ENCODE results near the gene SLC16A13.
A peak's percentile ranks its signal among the peaks of the same experiment; 100 is the strongest.
"Not testable (repeated sequence)": the region's sequence is repeated elsewhere in the genome, so short reads cannot be mapped to it uniquely, and the experiment has no call there.

SLC16A13 gene, protein sequence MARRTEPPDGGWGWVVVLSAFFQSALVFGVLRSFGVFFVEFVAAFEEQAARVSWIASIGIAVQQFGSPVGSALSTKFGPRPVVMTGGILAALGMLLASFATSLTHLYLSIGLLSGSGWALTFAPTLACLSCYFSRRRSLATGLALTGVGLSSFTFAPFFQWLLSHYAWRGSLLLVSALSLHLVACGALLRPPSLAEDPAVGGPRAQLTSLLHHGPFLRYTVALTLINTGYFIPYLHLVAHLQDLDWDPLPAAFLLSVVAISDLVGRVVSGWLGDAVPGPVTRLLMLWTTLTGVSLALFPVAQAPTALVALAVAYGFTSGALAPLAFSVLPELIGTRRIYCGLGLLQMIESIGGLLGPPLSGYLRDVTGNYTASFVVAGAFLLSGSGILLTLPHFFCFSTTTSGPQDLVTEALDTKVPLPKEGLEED

DNA sequence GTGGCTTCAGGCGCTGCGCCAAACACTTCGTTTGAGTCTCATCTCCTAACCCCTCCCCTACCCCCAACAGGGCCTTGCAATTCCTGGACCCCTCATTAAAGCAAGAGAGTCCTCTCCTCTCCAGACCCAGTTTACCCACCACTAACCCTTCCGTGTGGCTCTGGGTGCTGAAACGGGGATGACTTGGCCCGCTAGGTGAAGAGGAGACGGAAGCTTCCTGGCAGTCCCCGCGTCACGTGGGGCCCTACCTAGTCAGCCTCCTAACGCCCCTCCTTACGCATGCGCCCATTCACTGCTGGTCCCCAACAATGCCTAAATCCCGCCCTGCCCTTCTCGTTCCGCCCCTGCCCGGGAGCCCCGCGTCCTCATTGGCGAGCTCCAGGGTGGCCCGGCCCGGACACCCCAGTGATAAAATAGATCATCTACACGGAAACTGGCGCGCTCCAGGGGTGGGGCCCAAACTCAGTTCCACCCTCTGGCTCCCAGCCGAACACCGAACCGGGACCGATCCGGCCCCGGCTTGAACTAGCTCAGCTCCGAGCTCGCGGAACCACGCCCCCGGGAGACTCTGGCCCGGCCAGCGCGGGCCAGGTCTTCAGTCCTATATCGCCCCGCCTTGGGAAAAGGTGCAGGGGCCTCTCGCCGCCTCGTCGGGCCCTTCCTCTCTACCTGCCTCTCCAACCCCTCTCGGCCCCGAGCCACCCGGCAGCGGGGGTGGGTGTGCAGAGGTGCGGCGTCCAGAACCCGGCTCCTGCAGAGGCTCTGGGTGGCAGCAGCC is at the start of gene SLC16A13:
SLC16A13 (plus strand) TSS at position 425 of the 778 bp plus-strand sequence. CDS start 368 bp downstream, outside the sequence.
- H3K4me3 ChIP-seq (replicated peaks; ENCODE audit: low read depth, low read length), result peak within 1 kb of the TSS; percentile 79
- peak; percentile 96 for DNase-seq (ENCODE audit: low read depth)
- TF ChIP-seq, protein P1, sequence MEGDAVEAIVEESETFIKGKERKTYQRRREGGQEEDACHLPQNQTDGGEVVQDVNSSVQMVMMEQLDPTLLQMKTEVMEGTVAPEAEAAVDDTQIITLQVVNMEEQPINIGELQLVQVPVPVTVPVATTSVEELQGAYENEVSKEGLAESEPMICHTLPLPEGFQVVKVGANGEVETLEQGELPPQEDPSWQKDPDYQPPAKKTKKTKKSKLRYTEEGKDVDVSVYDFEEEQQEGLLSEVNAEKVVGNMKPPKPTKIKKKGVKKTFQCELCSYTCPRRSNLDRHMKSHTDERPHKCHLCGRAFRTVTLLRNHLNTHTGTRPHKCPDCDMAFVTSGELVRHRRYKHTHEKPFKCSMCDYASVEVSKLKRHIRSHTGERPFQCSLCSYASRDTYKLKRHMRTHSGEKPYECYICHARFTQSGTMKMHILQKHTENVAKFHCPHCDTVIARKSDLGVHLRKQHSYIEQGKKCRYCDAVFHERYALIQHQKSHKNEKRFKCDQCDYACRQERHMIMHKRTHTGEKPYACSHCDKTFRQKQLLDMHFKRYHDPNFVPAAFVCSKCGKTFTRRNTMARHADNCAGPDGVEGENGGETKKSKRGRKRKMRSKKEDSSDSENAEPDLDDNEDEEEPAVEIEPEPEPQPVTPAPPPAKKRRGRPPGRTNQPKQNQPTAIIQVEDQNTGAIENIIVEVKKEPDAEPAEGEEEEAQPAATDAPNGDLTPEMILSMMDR (IDR thresholded peaks at IDR 0.05; ENCODE audit: low read length, missing control alignments), result no peak

DNA sequence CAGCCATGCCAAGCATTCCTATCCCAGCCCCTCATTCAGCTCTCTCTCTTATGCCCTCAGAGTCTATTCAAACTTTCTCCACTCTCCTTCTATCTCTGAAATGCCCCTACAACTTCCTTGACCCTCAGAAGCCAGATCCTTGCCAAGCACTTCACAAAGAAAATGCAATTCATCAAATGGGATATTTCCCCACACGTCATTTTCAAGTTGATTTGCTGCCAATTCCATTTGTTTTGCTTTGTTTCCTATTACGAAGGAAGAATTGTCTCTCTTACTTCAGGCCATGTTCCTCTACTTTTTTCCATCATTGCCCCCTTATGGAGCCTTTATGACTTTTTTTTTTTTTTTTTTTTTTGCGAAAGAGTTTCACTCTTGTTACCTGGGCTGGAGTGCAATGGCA is 49.1 kb upstream of the SLC16A13 start:
- no peak overlapping the region for H3K4me3 ChIP-seq (replicated peaks; ENCODE audit: low read depth, low read length)
- TF ChIP-seq, protein P1 (IDR thresholded peaks at IDR 0.05; ENCODE audit: low read length, missing control alignments), result no peak
- DNase-seq (ENCODE audit: low read depth), result peak; percentile 43

DNA sequence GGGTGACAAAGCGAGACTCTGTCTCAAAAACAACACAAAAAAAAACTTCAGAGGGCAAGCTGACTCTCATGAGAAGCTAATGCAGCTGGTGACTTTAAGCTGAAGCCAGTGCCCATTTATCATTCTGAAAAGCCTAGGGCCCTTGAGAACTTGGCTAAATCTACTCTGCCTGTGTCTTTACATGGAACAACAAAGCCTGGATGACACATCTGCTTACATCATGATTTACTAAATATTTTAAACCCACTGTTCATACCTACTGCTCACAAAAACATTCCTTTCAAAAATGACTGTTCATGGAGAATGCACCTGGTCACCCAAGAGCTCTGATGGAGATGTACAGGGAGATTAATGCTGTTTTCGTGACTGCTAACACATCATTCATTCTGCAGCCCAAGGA is 46.0 kb upstream of the SLC16A13 start:
- TF ChIP-seq, protein P1 (IDR thresholded peaks at IDR 0.05; ENCODE audit: low read length, missing control alignments), result no peak
- no peak overlapping the region for H3K4me3 ChIP-seq (replicated peaks; ENCODE audit: low read depth, low read length)
- DNase-seq (ENCODE audit: low read depth), result no peak

DNA sequence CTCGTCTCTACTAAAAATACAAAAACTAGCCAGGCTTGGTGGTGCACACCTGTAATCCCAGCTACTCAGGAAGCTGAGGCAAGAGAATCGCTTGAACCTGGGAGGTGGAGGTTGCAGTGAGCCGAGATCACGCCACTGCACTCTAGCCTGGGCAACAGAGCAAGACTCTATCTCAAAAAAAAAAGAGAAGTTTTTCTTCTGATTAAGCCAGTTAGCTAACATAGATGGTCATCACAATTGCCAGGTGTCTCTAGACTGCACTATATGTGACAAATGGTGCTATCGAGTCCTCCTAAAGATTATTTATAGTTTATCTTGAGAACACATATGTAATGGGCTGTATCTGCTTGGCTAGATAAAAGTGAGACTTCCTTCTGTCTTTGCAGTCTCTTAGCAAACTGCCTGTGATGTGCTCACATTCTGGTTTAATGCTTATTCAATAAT is 42.2 kb upstream of the SLC16A13 start:
- not testable (repeated sequence) for DNase-seq (ENCODE audit: low read depth)

DNA sequence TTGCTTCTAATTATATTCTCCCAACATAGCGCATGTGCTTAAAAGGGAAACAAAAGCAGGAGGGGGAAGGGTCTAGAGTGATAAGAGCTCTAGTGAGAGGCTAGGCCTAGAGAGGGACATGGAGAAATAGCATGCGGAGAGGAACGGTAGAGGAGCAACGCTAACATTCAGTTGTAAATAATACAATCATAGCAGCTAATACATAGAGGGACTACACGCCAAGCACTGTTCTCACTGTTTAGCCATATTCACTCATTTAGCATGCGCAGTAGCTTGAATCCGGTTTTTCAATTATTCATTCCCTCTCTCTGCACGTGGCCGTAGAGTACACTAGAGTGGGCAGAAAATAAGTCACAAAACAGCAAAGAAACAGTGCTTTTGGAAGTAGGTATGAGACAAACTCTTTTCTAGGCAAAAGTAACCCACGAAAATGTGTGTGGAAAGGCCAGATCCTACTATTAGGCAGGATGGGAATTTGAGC is 41.7 kb upstream of the SLC16A13 start:
- no peak overlapping the region for H3K4me3 ChIP-seq (replicated peaks; ENCODE audit: low read depth, low read length)
- TF ChIP-seq, protein P1 (IDR thresholded peaks at IDR 0.05; ENCODE audit: low read length, missing control alignments), result no peak
- no peak for DNase-seq (ENCODE audit: low read depth)

More for the DNA sequence above, 42.2 kb upstream of the SLC16A13 start:
- H3K4me3 ChIP-seq (replicated peaks; ENCODE audit: low read depth, low read length), result not testable (repeated sequence)

DNA sequence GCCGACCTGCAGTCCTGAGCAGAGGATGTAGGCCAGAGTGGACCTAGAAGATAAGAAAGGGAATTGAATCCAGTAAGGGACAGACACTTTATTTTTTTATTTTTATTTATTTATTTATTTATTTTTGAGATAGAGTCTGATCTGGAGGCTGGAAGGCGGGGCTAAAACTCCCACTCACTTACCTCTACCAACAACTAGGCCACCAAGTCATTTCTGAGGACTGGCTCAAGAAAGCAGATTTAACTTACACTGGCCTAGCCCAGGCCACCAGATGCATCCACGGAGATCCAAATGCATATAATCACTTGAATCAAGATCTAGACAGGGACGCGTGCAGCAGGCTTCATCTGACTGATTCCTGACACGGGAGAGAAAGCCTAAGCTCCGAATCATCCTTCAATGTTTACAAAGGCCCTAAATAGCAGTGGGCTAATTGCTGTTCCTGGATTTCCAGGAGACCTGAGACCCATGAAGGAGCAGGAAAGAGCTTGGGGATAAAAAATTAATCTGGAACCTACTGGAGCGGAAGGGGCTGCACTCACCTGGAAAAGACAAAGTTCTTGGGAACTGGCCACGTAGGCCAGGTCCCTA is 41.1 kb upstream of the SLC16A13 start:
- H3K4me3 ChIP-seq (replicated peaks; ENCODE audit: low read depth, low read length), result no peak overlapping the region
- no peak for DNase-seq (ENCODE audit: low read depth)
- TF ChIP-seq, protein P1 (IDR thresholded peaks at IDR 0.05; ENCODE audit: low read length, missing control alignments), result no peak

Measured in fibroblast of pulmonary artery (primary cell).